GM19328 (cell line): ENCODE data around the gene C3orf62.
"Not testable (repeated sequence)": the region's sequence is repeated elsewhere in the genome, so short reads cannot be mapped to it uniquely, and the experiment has no call there.

Source experiments
- ATAC-seq: cut with Tn5 transposase; IDR thresholded peaks from one replicate; pipeline ENCODE4 v1.9.1; 2021; ENCODE audit warnings: mild to moderate bottlenecking, moderate library complexity; ENCODE audit not compliant: unreplicated experiment

The C3orf62 gene

GRCh38 chr3:49269443-49270155 is 7.4 kb downstream of the C3orf62 start:
- no peak for ATAC-seq

DNA sequence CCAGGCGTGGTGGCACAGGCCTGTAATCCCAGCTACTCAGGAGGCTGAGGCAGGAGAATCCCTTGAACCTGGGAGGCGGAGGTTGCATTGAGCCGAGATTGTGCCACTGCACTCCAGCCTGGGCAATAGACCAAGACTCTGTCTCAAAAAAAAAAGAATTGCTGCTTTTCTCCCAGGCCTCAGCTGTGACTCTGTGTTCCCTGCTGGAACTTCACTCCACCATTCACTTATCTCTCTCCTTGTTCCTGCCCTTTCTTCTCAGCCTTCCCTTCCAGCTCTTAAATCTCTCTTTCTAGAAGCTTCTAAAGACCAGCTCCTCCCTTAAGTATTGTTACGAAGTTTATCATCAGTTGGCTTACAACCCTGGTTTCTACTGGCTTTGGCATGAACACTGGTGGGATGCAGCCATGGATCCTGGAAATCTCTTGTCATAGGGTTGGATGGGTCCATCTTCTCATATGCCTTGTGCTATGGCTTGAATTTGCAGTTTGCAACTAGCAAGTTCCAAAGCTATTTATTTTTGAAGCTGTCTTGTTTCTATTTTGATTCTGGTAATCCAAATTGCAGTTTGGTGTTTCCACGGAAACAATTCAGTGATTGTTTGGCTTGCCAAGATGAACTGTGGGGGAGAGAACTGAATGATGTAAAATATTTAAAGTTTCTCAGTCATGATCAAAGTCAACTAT is 10.5 kb downstream of the C3orf62 start:
- no peak for ATAC-seq

DNA sequence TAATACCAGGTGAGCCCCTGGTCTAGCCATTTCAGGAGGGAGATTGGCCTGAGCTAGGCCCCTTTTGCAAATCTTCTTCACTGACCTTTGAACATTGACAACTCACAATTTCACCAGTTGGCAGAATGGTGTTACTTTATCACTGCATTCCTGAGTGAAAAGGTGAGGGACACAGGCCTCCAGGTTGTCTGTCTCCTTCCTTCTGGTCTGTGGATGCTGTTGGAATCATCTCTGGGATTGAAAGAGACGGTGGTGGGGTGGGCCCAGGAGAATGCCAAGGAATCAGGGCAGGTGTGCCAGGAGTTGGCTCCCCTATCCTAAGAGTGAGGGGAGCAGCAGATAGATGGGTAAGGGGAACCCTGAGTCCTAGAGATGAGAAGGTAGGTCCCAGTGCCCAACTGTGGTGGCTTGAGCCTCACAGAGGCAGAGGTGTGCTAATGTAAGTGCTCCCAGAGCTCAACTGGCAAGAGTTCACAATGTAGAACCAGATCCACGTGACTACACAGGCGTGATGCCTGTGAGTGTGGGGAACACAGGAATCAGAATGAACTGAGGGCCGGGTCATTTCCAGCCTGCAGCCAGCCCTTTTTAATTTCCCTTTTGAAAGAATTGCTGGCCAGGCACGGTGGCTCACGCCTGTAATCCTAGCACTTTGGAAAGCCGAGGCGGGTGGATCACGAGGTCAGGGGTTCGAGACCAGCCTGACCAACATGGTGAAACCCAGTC is 11.2 kb downstream of the C3orf62 start:
- ATAC-seq, result no peak

GRCh38 chr3:49263159-49263889 is 13.7 kb downstream of the C3orf62 start:
- no peak for ATAC-seq

- no peak for ATAC-seq
Observed at GRCh38 chr3:49260806-49261324, 16.2 kb downstream of the C3orf62 start.

DNA sequence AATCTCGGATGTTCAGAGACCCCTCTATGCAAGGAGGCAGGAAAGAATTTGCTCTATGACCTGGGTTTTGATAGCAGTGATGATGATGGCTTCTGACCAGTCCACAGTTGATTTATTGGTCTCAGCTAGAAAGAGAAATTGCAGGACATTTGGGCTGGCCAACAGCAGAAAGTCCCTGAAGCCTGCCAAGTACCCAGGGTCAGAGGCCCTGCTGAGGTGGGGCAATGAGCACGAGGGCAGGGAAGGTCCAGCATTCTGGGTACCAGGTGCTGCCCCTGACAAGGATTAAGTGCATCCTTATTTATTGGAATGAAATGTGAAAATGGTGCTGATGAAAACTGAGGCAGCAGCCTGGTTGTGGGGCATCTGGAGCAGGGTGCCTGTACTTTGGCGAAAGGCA is 19.8 kb downstream of the C3orf62 start:
- ATAC-seq, result no peak

GRCh38 chr3:49255718-49256511 is 21.1 kb downstream of the C3orf62 start:
- ATAC-seq, result no peak

GRCh38 chr3:49255112-49255511 is 21.9 kb downstream of the C3orf62 start:
- no peak for ATAC-seq

- no peak for ATAC-seq
Observed at GRCh38 chr3:49253512-49253911, 23.5 kb downstream of the C3orf62 start.

DNA sequence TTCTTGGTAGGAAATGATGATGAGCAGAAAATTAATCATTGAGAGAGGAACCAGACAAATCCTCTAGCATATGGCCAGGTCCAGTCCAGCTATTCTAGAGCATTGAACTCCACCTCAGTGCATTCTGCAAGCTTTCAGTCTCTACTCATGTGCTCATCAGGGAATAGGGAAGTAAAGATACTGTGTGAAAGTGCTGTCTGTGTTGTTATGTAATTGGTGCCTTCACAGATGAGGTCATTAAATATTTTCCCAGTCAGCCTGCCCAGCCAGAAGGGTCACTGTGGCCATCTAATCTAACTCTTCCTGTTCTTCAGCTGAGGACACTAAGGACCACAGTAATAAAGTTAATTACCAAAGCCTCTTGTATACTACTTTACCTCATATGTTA is 28.2 kb downstream of the C3orf62 start:
- no peak for ATAC-seq

- ATAC-seq, result no peak
Observed at GRCh38 chr3:49244581-49245205, 32.3 kb downstream of the C3orf62 start.

DNA sequence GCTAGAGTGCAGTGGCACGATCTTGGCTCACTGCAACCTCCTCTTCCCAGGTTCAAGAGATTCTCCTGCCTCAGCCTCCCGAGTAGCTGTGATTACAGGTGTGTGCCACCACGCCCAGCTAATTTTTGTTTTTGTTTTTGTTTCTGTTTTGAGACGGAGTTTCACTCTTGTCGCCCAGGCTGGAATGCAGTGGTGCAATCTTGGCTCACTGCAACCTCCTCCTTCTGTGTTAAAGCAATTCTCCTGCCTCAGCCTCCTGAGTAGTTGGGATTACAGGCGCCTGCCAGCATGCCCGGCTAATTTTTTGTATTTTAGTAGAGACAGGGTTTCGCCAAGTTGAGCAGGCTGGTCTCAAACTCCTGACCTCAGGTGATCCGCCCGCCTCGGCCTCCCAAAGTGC is 36.9 kb downstream of the C3orf62 start:
- ATAC-seq, result not testable (repeated sequence)

GRCh38 chr3:49238274-49239127 is 38.5 kb downstream of the C3orf62 start:
- no peak for ATAC-seq

DNA sequence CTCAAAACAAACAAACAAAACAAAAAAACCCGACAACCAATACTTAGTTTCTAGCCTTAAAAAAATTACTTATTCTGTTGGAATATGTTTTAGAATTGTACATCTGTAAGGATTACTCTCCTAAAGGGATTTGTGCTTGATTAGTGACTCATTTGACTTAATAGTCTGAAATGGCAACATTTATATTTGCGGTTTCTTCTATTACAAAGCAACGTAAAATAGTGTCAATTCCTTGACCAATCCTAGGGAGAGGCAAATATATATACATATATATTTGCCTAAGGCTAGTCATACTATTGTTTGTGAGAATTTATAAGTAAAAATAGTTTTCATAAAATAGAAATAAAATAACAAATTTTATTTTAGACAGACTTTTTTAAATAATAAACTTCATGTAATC is 39.7 kb downstream of the C3orf62 start:
- ATAC-seq, result no peak

- ATAC-seq, result no peak
Observed at GRCh38 chr3:49236226-49236625, 40.8 kb downstream of the C3orf62 start.

GRCh38 chr3:49228817-49229216 is 48.2 kb downstream of the C3orf62 start:
- not testable (repeated sequence) for ATAC-seq

DNA sequence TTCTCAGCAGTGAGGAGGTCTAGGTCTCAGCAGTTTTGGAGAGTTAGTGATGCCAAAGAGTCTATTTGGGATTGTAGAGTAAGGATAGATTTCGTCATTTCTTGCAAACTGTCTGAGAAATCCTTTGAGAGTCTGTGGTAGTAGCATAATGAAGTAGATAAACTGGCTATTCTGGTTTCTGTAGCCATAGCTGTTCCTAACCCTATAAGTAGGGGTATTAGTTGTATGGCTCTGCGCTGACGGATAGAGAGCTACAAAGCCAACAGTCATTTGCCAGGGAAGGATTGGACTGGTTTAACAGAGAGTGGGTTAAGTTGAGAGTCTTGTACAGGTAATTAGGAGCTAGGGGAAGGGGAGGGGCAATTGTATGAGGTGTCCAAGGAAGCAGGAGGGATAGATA is 55.0 kb downstream of the C3orf62 start:
- ATAC-seq, result no peak

- not testable (repeated sequence) for ATAC-seq
Observed at GRCh38 chr3:49220985-49221563, 56.0 kb downstream of the C3orf62 start.
